ENCODE measurements around the gene SPIN1. TPM values are rescaled to one million over a fixed set of nuclear protein-coding genes. Genes with fewer than 3 reads are reported as not detected.

Gene SPIN1
- total and polyA plus RNA-seq, 2 experiments from 2014 or later: 49.0 to 158 TPM

GRCh38 chr9:88363661-88364060, 24.6 kb upstream of the SPIN1 start:
- H3K4me1 ChIP-seq (ENCODE audit: insufficient read depth): peaks cover 11% of the 10 kb centered on the region; the same call in 1 of the 2 replicates
- TF ChIP-seq CTCF (conservative IDR thresholded peaks at IDR 0.05; ENCODE audit: low read depth in 2 of 2) (no peak), ZNF331 (CRISPR knock-in tag; IDR thresholded peaks at IDR 0.05; ENCODE audit: low read depth) (no peak), REST (IDR thresholded peaks at IDR 0.05; ENCODE audit: unreplicated experiment) (no peak), NANOG (IDR thresholded peaks at IDR 0.05; ENCODE audit: borderline replicate concordance) (no peak), ZNF114 (CRISPR knock-in tag; IDR thresholded peaks at IDR 0.05) (no peak), POLR2AphosphoS5 (IDR thresholded peaks at IDR 0.05; ENCODE audit: low read depth) (no peak), EZH2phosphoT487 (IDR thresholded peaks at IDR 0.05; ENCODE audit: unreplicated experiment) (no peak), ZNF462 (CRISPR knock-in tag; IDR thresholded peaks at IDR 0.05) (no peak), CREB1 (CRISPR knock-in tag; IDR thresholded peaks at IDR 0.05; ENCODE audit: low read depth) (no peak), JUNB (IDR thresholded peaks at IDR 0.05; ENCODE audit: unreplicated experiment) (no peak), ETS1 (IDR thresholded peaks at IDR 0.05) (no peak), STAT1 (IDR thresholded peaks at IDR 0.05; ENCODE audit: unreplicated experiment) (no peak), EZH2 (IDR thresholded peaks at IDR 0.05; ENCODE audit: low read depth, unreplicated experiment) (no peak)
- Mint-ChIP-seq H3K36me3 (ENCODE audit: low read depth) (peaks cover 15% of the 10 kb centered on the region), H3K9me3 (peaks cover 19% of the 10 kb centered on the region), H3K4me1 (peaks cover 9% of the 10 kb centered on the region), H3K27ac (no peak overlapping the region), H3K4me3 (no peak overlapping the region), H3K27me3 (ENCODE audit: insufficient read depth, low read depth, poor library complexity) (peaks cover 3% of the 10 kb centered on the region)
- H3K9me2 ChIP-seq (ENCODE audit: insufficient read depth): no peaks in the 10 kb centered on the region
- no peak for DNase-seq (ENCODE audit: low spot score)
- no peak overlapping the region for H3K4me3 ChIP-seq
- H3F3A ChIP-seq (replicated peaks; ENCODE audit: low read depth): no peaks in the 10 kb centered on the region
- no peak overlapping the region for H3K27ac ChIP-seq (ENCODE audit: low read depth)
- no peak for ATAC-seq
- H2AFZ ChIP-seq: no peak overlapping the region
- no peaks in the 10 kb centered on the region; the same call in 1 of the 2 replicates for H3K36me3 ChIP-seq (ENCODE audit: insufficient read depth)
- H3K27me3 ChIP-seq (ENCODE audit: insufficient read depth): no peaks in the 10 kb centered on the region
- no peaks in the 10 kb centered on the region for H4K20me1 ChIP-seq (replicated peaks; ENCODE audit: insufficient read depth)
- H3K79me2 ChIP-seq (replicated peaks; ENCODE audit: insufficient read depth): no peaks in the 10 kb centered on the region
- H3K4me2 ChIP-seq: no peak overlapping the region
